GM19239 (cell line): ENCODE results near the gene HADH.
"Not testable (repeated sequence)": the region's sequence is repeated elsewhere in the genome, so short reads cannot be mapped to it uniquely, and the experiment has no call there.

Source experiments
- DNase-seq: peaks from one replicate; pipeline ENCODE4 v3.0.0; 2011; ENCODE audit warnings: low spot score; ENCODE audit not compliant: insufficient read length
- FAIRE-seq: peaks from 2 replicates; lab custom pipeline; 2011; peaks lifted over from hg19 to GRCh38; lab: Jason Lieb, UNC

Gene HADH

GRCh38 chr4:107993969-107994368 is 4.3 kb downstream of the HADH start:
- FAIRE-seq (peak; percentile 77), DNase-seq (peak; percentile 9)

- no peak for DNase-seq
- no peak for FAIRE-seq
These were observed 5.2 kb downstream of the HADH start for GRCh38 chr4:107994894-107995293.

GRCh38 chr4:107996949-107997788 is 7.5 kb downstream of the HADH start:
- no peak for FAIRE-seq
- DNase-seq = no peak

- DNase-seq (no peak), FAIRE-seq (no peak)
These were observed 8.1 kb downstream of the HADH start for GRCh38 chr4:107997794-107998193.

GRCh38 chr4:107999932-108000539 is 10.3 kb downstream of the HADH start:
- FAIRE-seq (no peak), DNase-seq (no peak)

GRCh38 chr4:108001540-108002135 is 11.9 kb downstream of the HADH start:
- FAIRE-seq (no peak), DNase-seq (no peak)

GRCh38 chr4:108003982-108004515 is 14.4 kb downstream of the HADH start:
- no peak for FAIRE-seq

GRCh38 chr4:108004646-108005045 is 15.0 kb downstream of the HADH start:
- FAIRE-seq = no peak

More at GRCh38 chr4:108003982-108004515, 14.4 kb downstream of the HADH start:
- no peak for DNase-seq

GRCh38 chr4:108005807-108006206 is 16.1 kb downstream of the HADH start:
- no peak for FAIRE-seq

More at GRCh38 chr4:108004646-108005045, 15.0 kb downstream of the HADH start:
- DNase-seq = no peak

GRCh38 chr4:108006361-108006760 is 16.7 kb downstream of the HADH start:
- DNase-seq (no peak), FAIRE-seq (no peak)

More at GRCh38 chr4:108005807-108006206, 16.1 kb downstream of the HADH start:
- DNase-seq = no peak

GRCh38 chr4:108007984-108008383 is 18.3 kb downstream of the HADH start:
- DNase-seq (no peak), FAIRE-seq (no peak)

GRCh38 chr4:108008721-108009120 is 19.0 kb downstream of the HADH start:
- FAIRE-seq (no peak), DNase-seq (no peak)

GRCh38 chr4:108010167-108010566 is 20.5 kb downstream of the HADH start:
- FAIRE-seq = no peak
- DNase-seq = no peak

GRCh38 chr4:108012382-108012781 is 22.7 kb downstream of the HADH start:
- FAIRE-seq, DNase-seq: not testable (repeated sequence)

GRCh38 chr4:108013327-108013726 is 23.6 kb downstream of the HADH start:
- FAIRE-seq = no peak
- DNase-seq = no peak

GRCh38 chr4:108013955-108014354 is 24.3 kb downstream of the HADH start:
- no peak for FAIRE-seq

GRCh38 chr4:108018040-108018883 is 28.6 kb downstream of the HADH start:
- FAIRE-seq (peak; percentile 95), DNase-seq (peak; percentile 51)

More at GRCh38 chr4:108013955-108014354, 24.3 kb downstream of the HADH start:
- no peak for DNase-seq

- DNase-seq = no peak
- FAIRE-seq = no peak
These were observed 29.1 kb downstream of the HADH start for GRCh38 chr4:108018884-108019187.

- DNase-seq = no peak
- FAIRE-seq = no peak
These were observed 34.6 kb downstream of the HADH start for GRCh38 chr4:108024085-108024877.

- FAIRE-seq = no peak
- DNase-seq = no peak
These were observed 35.1 kb downstream of the HADH start for GRCh38 chr4:108024878-108025165.
